Osteoblast (primary cell): ENCODE results near the gene LCNL1. TPM values are rescaled to one million over a fixed set of nuclear protein-coding genes. Genes with fewer than 3 reads are reported as not detected.

Source experiments
- DNase-seq: peaks from one replicate; pipeline ENCODE4 v3.0.0; 2011; ENCODE audit warnings: low spot score, mixed read lengths; ENCODE audit not compliant: insufficient read length; ENCODE audit errors: missing footprints
- H2AFZ ChIP-seq: 2 replicates; pipeline ENCODE4 v1.6.0; 2011; ENCODE audit warnings: mild to moderate bottlenecking, low read length
- H3K27ac ChIP-seq: 2 replicates; pipeline ENCODE4 v1.5.1; 2011; ENCODE audit warnings: mild to moderate bottlenecking, low read depth, low read length, moderate library complexity
- H3K27me3 ChIP-seq: 2 replicates; pipeline ENCODE4 v1.6.0; 2012; ENCODE audit warnings: mild to moderate bottlenecking, control low read depth, inconsistent platforms, low read length, moderate library complexity; ENCODE audit not compliant: insufficient read depth
- H3K36me3 ChIP-seq: 2 replicates; pipeline ENCODE4 v1.5.1; 2011; ENCODE audit warnings: mild to moderate bottlenecking, low read length, control low read depth, moderate library complexity; ENCODE audit not compliant: insufficient read depth
- H3K4me1 ChIP-seq: 2 replicates; pipeline ENCODE4 v1.5.1; 2011; ENCODE audit warnings: mild to moderate bottlenecking, low read length, control low read depth, moderate library complexity; ENCODE audit not compliant: insufficient read depth
- H3K4me2 ChIP-seq: 2 replicates; pipeline ENCODE4 v1.6.0; 2011; ENCODE audit warnings: mild to moderate bottlenecking, low read length; ENCODE audit not compliant: insufficient read depth
- H3K4me3 ChIP-seq: fragments of 200-600 bp; sonication (generic); 3 replicates; pipeline ENCODE4 v1.5.1; 2012; ENCODE audit warnings: mild to moderate bottlenecking, low read length, inconsistent platforms; ENCODE audit not compliant: insufficient read depth
- H3K79me2 ChIP-seq: 2 replicates; pipeline ENCODE4 v1.6.0; 2012; ENCODE audit warnings: mild to moderate bottlenecking, low read length, control low read depth, inconsistent platforms; ENCODE audit not compliant: insufficient read depth
- H3K9me3 ChIP-seq: 2 replicates; pipeline ENCODE4 v1.5.1; 2011; ENCODE audit warnings: low read depth, low read length, control low read depth
- H4K20me1 ChIP-seq: 2 replicates; pipeline ENCODE4 v1.6.0; 2012; ENCODE audit warnings: mild to moderate bottlenecking, low read length, control low read depth; ENCODE audit not compliant: insufficient read depth
- CTCF ChIP-seq: IDR thresholded peaks from 2 replicates; pipeline ENCODE4 v1.5.1; 2011; ENCODE audit warnings: mild to moderate bottlenecking, low read depth, low read length, moderate library complexity; ENCODE audit errors: extremely low read depth
- total RNA-seq: library from RNA; depleted of rRNA; stranded (reverse); fragments of >200 nt; gene quantifications from 2 replicates; pipeline ENCODE4 v1.2.3, GENCODE V29; 2012

Gene LCNL1
- total RNA-seq, 1 donor, result 5.4 TPM

- Histone ChIP-seq H3K9me3 (no peaks in the 10 kb centered on the region), H3K27me3 (peaks cover 19% of the 10 kb centered on the region), H3K27ac (no peak overlapping the region), H4K20me1 (no peaks in the 10 kb centered on the region), H2AFZ (no peak overlapping the region), H3K4me3 (no peak overlapping the region), H3K36me3 (no peaks in the 10 kb centered on the region), H3K79me2 (no peaks in the 10 kb centered on the region), H3K4me2 (no peak overlapping the region), H3K4me1 (peaks cover 5% of the 10 kb centered on the region)
- no peak for DNase-seq
- TF ChIP-seq CTCF, result no peak
Measured at GRCh38 chr9:136980669-136981478, 1.9 kb upstream of the LCNL1 start.

DNA sequence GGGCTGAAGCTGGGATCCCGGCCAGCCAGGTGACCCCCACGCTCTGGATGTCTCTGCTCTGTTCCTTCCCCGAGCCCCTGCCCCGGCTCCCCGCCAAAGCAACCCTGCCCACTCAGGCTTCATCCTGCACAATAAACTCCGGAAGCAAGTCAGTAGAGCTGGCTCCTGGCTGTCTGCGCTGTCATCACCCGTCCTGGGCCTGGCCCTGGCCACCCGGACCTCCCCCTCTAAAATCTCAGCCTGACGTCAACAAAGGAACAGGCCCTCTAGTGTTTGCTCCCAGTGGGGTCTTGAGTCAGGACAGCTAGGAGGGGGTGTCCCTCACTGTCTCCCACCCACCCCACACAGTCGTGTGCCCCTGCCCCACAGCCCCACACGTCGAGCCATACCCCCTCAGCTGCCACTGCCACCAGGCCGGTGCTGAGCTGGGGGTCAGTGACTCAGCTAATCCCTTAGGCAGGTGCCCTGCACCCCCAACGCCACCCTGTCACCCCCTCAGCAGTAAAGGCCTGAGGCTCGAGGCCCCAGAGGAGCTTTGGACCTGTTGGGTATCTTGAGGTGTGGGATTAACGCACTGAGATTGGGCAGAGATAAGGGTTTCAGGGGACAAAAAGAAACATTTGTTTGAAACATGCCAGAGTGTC lies 1.1 kb upstream of the LCNL1 start:
- Histone ChIP-seq H4K20me1 (no peaks in the 10 kb centered on the region), H3K36me3 (no peaks in the 10 kb centered on the region), H3K27ac (no peak overlapping the region), H3K27me3 (peaks cover 24% of the 10 kb centered on the region), H3K4me3 (no peak overlapping the region), H3K4me2 (no peak overlapping the region), H3K4me1 (peaks cover 5% of the 10 kb centered on the region), H3K9me3 (no peaks in the 10 kb centered on the region), H3K79me2 (no peaks in the 10 kb centered on the region), H2AFZ (no peak overlapping the region)
- TF ChIP-seq CTCF, result no peak
- no peak for DNase-seq

DNA sequence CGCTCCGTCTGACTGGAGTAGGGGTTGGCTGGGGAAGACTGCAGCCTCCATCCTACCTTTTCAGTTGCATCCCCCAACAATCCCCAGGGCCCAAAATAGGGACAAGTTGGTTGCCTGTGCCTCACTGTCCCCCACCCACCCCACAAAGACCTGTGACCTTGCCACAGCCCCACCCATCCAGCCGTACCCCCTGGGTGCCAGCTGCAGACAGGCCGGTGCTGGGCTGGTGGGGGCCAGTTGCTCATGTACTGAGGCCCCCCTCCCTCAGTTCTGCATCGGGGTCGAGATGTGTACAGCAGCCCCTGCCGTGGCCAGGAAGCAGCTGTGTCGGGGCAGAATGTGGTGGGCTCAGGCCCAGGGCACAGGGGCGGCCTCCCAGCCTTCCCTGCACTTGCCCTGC lies 374 bp downstream of the LCNL1 start:
- Histone ChIP-seq H3K9me3 (no peaks in the 10 kb centered on the region), H2AFZ (no peak overlapping the region)

More for the DNA sequence above, 374 bp downstream of the LCNL1 start:
- H3K27ac ChIP-seq, result no peak overlapping the region
- TF ChIP-seq CTCF, result no peak
- no peak overlapping the region for H3K4me2 ChIP-seq
- no peaks in the 10 kb centered on the region for H3K79me2 ChIP-seq
- no peaks in the 10 kb centered on the region for H4K20me1 ChIP-seq
- no peaks in the 10 kb centered on the region for H3K4me1 ChIP-seq
- H3K27me3 ChIP-seq, result peaks cover 24% of the 10 kb centered on the region
- H3K4me3 ChIP-seq, result no peak overlapping the region
- no peak for DNase-seq
- H3K36me3 ChIP-seq, result no peaks in the 10 kb centered on the region
